MM.1S (cell line): ENCODE data around the gene SMPD3.

Experiments used
- DNase-seq: peaks from one replicate; pipeline ENCODE4 v3.0.0-alpha.2; 2015
- H2AFZ ChIP-seq: fragments of 300-600 bp; sonication (generic); 2 replicates; pipeline ENCODE4 v1.6.0; 2016; ENCODE audit warnings: antibody characterized with exemption, low read length
- H3F3A ChIP-seq: fragments of 300-600 bp; sonication (generic); 2 replicates; pipeline ENCODE4 v1.6.1; 2016; ENCODE audit warnings: mild to moderate bottlenecking, antibody characterized with exemption, low read length, moderate library complexity, mixed read lengths; ENCODE audit not compliant: insufficient read depth
- H3K27ac ChIP-seq: fragments of 300-600 bp; sonication (generic); 2 replicates; pipeline ENCODE4 v1.5.1; 2016; ENCODE audit warnings: mild to moderate bottlenecking, low read length
- H3K27me3 ChIP-seq: fragments of 300-600 bp; sonication (generic); replicated peaks from 2 replicates; pipeline ENCODE4 v1.6.0; 2016; ENCODE audit warnings: low read length; ENCODE audit not compliant: insufficient read depth
- H3K36me3 ChIP-seq: fragments of 300-600 bp; sonication (generic); replicated peaks from 2 replicates; pipeline ENCODE4 v1.6.1; 2016; ENCODE audit warnings: mild to moderate bottlenecking, low read length, mixed read lengths; ENCODE audit not compliant: insufficient read depth
- H3K4me1 ChIP-seq: fragments of 300-600 bp; sonication (generic); 2 replicates; pipeline ENCODE4 v1.6.1; 2016; ENCODE audit warnings: low read length, mixed read lengths
- H3K4me2 ChIP-seq: fragments of 300-600 bp; sonication (generic); 2 replicates; pipeline ENCODE4 v1.6.0; 2016; ENCODE audit warnings: low read depth, low read length
- H3K4me3 ChIP-seq: fragments of 300-600 bp; sonication (generic); 2 replicates; pipeline ENCODE4 v1.5.1; 2016; ENCODE audit warnings: low read length, mixed read lengths
- H3K79me2 ChIP-seq: fragments of 300-600 bp; sonication (generic); 2 replicates; pipeline ENCODE4 v1.6.1; 2016; ENCODE audit warnings: mixed run types, low read length, mixed read lengths
- H3K9ac ChIP-seq: fragments of 300-600 bp; sonication (generic); 2 replicates; pipeline ENCODE4 v1.6.1; 2016; ENCODE audit warnings: low read length, mixed read lengths
- H3K9me2 ChIP-seq: fragments of 300-600 bp; sonication (generic); replicated peaks from 2 replicates; pipeline ENCODE4 v1.6.1; 2016; ENCODE audit warnings: mild to moderate bottlenecking, low read length, mixed read lengths; ENCODE audit not compliant: insufficient read depth
- H3K9me3 ChIP-seq: fragments of 300-600 bp; sonication (generic); replicated peaks from 2 replicates; pipeline ENCODE4 v1.6.1; 2016; ENCODE audit warnings: mild to moderate bottlenecking, low read length, mixed read lengths; ENCODE audit not compliant: insufficient read depth
- H4K20me1 ChIP-seq: fragments of 300-600 bp; sonication (generic); 2 replicates; pipeline ENCODE4 v1.6.1; 2016; ENCODE audit warnings: mild to moderate bottlenecking, low read length, moderate library complexity, mixed read lengths; ENCODE audit not compliant: insufficient read depth
- EZH2 ChIP-seq: fragments of 300-600 bp; sonication (generic); optimal IDR thresholded peaks from 2 replicates; pipeline ENCODE3; 2017; ENCODE audit warnings: low read depth, mild to moderate bottlenecking, antibody characterized with exemption, low read length, mixed read lengths
- EZH2phosphoT487 ChIP-seq: fragments of 300-600 bp; sonication (generic); IDR thresholded peaks from 2 replicates; pipeline ENCODE4 v1.6.1; 2018; ENCODE audit warnings: antibody characterized with exemption, low read length
- TF ChIP-seq, protein P1 (sequence below): fragments of 300-600 bp; sonication (generic); IDR thresholded peaks from 2 replicates; pipeline ENCODE4 v1.5.1; 2016; ENCODE audit warnings: antibody characterized with exemption, low read length, mixed read lengths

Gene SMPD3

DNA sequence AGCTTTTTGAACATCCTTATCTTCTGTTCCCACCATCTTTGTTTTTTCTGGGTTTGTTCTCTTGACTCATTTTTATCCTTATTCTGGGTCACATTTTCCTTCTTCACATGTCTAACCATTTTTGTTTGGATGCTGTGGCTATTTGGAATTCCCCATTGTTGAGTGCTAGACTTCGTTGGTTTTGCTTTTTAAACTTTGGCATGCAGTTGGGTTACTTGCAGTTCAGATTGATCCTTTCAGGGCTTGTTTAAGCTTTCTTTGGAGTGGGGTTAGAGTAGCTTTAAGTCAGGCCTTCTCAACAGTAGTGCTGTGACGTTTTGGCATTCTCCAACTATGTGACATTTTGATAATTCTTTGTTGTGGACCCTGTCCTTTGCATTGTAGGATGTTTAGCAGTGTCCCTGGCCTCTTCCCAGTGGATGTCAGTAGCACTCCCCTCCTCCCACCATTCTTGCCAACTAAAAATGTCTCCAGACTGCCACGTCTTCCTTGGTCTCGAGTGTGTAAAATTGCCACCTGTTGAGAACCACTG lies 116.4 kb downstream of the SMPD3 start:
- peak overlapping the region; percentile 58 for H3K4me2 ChIP-seq
- no peaks in the 10 kb centered on the region for H3K79me2 ChIP-seq
- peaks cover 33% of the 10 kb centered on the region for H3F3A ChIP-seq
- peak overlapping the region; percentile 29; the same call in 1 of the 2 replicates for H3K9ac ChIP-seq
- DNase-seq: no peak
- 0 out of 2 replicates have a peak overlapping the region, but pooled peaks have one; percentile 18 for H2AFZ ChIP-seq
- no peaks in the 10 kb centered on the region for H3K27me3 ChIP-seq
- no peaks in the 10 kb centered on the region for H3K9me2 ChIP-seq
- no peaks in the 10 kb centered on the region for H3K9me3 ChIP-seq
- no peaks in the 10 kb centered on the region for H4K20me1 ChIP-seq
- H3K4me3 ChIP-seq: 0 out of 2 replicates have a peak overlapping the region, but pooled peaks have one; percentile 4
- H3K27ac ChIP-seq: peak overlapping the region; percentile 58; the same call in 1 of the 2 replicates
- H3K36me3 ChIP-seq: 0 out of 2 replicates have a peak, but pooled peaks cover under 1% of the 10 kb centered on the region
- TF ChIP-seq EZH2 (no peak), EZH2phosphoT487 (no peak)
- TF ChIP-seq, protein P1, sequence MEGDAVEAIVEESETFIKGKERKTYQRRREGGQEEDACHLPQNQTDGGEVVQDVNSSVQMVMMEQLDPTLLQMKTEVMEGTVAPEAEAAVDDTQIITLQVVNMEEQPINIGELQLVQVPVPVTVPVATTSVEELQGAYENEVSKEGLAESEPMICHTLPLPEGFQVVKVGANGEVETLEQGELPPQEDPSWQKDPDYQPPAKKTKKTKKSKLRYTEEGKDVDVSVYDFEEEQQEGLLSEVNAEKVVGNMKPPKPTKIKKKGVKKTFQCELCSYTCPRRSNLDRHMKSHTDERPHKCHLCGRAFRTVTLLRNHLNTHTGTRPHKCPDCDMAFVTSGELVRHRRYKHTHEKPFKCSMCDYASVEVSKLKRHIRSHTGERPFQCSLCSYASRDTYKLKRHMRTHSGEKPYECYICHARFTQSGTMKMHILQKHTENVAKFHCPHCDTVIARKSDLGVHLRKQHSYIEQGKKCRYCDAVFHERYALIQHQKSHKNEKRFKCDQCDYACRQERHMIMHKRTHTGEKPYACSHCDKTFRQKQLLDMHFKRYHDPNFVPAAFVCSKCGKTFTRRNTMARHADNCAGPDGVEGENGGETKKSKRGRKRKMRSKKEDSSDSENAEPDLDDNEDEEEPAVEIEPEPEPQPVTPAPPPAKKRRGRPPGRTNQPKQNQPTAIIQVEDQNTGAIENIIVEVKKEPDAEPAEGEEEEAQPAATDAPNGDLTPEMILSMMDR: no peak
- peaks cover 32% of the 10 kb centered on the region for H3K4me1 ChIP-seq

DNA sequence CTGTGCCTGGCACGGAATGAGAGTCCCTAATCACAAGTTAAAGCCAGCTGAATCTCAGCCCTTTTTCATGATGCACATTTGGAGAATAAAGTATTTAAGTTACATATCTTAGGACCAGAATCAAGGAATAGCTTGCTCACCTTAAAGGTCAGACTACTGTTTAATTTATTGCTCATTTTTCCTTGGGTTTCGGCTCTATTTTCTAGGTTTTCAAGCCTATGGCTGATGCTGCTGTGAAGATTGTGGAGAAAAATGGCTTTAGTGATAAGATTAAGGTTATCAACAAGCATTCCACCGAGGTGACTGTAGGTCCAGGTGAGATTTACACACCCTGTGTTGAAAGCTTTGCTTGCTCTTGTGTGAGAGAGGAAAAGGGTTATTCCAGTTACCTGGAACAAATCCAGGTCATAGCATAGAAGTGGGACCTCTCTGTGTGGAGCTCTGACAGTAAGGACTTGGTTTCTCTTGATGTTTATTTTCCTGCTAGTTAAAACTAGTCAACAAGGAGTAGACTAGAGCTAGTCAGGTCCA lies 119.4 kb downstream of the SMPD3 start:
- H3K27me3 ChIP-seq: no peaks in the 10 kb centered on the region
- no peaks in the 10 kb centered on the region for H3K9me2 ChIP-seq
- no peak overlapping the region for H3K4me3 ChIP-seq
- no peak overlapping the region for H3K4me2 ChIP-seq
- peaks cover 44% of the 10 kb centered on the region for H3F3A ChIP-seq
- no peak overlapping the region for H2AFZ ChIP-seq
- no peak overlapping the region for H3K27ac ChIP-seq
- no peaks in the 10 kb centered on the region for H3K36me3 ChIP-seq
- DNase-seq: no peak
- no peaks in the 10 kb centered on the region for H4K20me1 ChIP-seq
- no peak overlapping the region for H3K9ac ChIP-seq
- no peaks in the 10 kb centered on the region for H3K9me3 ChIP-seq
- H3K4me1 ChIP-seq: peaks cover 37% of the 10 kb centered on the region
- TF ChIP-seq EZH2phosphoT487 (no peak), EZH2 (no peak)
- H3K79me2 ChIP-seq: no peaks in the 10 kb centered on the region

DNA sequence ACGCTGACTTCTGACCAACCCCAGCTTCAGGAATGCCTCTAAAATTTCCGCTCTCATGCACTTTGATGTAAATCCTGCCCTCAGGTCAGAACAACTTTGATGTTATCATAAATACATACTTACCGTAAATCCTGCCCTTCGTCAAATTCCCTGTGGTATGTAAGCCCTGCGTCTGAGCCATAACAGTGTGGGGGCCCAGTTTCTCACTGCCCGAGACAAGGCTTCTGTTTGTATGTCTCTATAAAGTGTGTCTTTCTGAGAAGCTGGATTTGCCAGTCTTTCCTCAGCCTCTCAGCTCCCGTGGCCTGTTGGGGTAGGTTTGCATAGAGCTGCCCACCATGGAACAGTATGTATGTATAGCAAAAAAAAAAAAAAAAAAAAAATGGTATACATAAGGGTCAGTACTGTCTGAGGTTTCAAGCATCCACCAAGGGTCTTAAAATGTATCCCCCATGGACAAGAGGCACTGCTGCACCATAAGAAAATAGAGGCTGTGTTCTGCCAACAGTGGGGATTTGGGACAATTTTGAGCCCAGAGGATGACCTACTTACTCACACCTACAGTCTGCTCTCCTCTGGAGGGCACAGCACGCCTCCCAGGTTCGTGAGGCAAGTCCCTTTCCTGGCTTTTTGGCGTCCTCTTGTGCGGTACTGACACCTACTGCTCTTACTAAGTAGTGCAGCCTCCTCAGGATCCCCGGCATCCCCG lies 120.0 kb downstream of the SMPD3 start:
- Histone ChIP-seq H3K27me3 (no peaks in the 10 kb centered on the region), H3K27ac (no peak overlapping the region), H3K36me3 (no peaks in the 10 kb centered on the region), H4K20me1 (no peaks in the 10 kb centered on the region), H3K4me2 (peak overlapping the region; percentile 43; the same call in 1 of the 2 replicates), H3K4me3 (no peak overlapping the region), H3K9me2 (no peaks in the 10 kb centered on the region), H3K4me1 (peaks cover 37% of the 10 kb centered on the region), H3F3A (peaks cover 44% of the 10 kb centered on the region), H3K9me3 (no peaks in the 10 kb centered on the region), H2AFZ (no peak overlapping the region), H3K9ac (no peak overlapping the region), H3K79me2 (no peaks in the 10 kb centered on the region)
- TF ChIP-seq EZH2: no peak
- TF ChIP-seq, protein P1: peak; percentile 97
- peak; percentile 86 for DNase-seq
